Liver (tissue), 3 donors: ENCODE data around the gene SFPQ.

Experiments used
- CTCF ChIP-seq: fragments of 150-350 bp; IDR thresholded peaks from 2 replicates; pipeline ENCODE4 v1.5.1; 2017; ENCODE audit warnings: improper control_type of control experiment, low read depth, low read length; ENCODE audit not compliant: missing input control
- EGR1 ChIP-seq, 2 donors: IDR thresholded peaks; 2 replicates each; pipeline ENCODE4 v1.6.1; 2016 to 2018; ENCODE audit warnings: antibody characterized with exemption in 2 of 2, low read depth in 2 of 2
- NR2F2 ChIP-seq: IDR thresholded peaks from 2 replicates; pipeline ENCODE4 v1.6.1; 2016; ENCODE audit warnings: antibody characterized with exemption
- REST ChIP-seq: IDR thresholded peaks from 2 replicates; pipeline ENCODE4 v1.6.1; 2016; ENCODE audit warnings: antibody characterized with exemption, mild to moderate bottlenecking
- TAF1 ChIP-seq: conservative IDR thresholded peaks from 2 replicates; pipeline ENCODE4 v1.6.1; 2016; ENCODE audit warnings: antibody characterized with exemption, mild to moderate bottlenecking
- donor health status: healthy.
- donor health status: healthy.

GRCh38 chr1:35201631-35202030 is 8.7 kb upstream of the SFPQ start:
- no peak for TF ChIP-seq CTCF
- no peak for TF ChIP-seq REST
- TF ChIP-seq TAF1: no peak
- TF ChIP-seq NR2F2: no peak
- no peak for TF ChIP-seq EGR1 (IDR thresholded peaks at IDR 0.05; ENCODE audit: low read depth in 2 of 2)
